DOHH2 (cell line): ENCODE measurements around the gene FBXO24.

Source experiments
- H3F3A ChIP-seq: fragments of 200-600 bp; sonication (generic), shearing (Covaris generic); 2 replicates; pipeline ENCODE4 v1.6.0; 2016; ENCODE audit warnings: antibody characterized with exemption, mild to moderate bottlenecking; ENCODE audit not compliant: control insufficient read depth, insufficient read depth
- H3K27ac ChIP-seq: fragments of 200-600 bp; sonication (generic); 2 replicates; pipeline ENCODE4 v1.5.1; 2014; ENCODE audit warnings: low read depth, mild to moderate bottlenecking, low read length, moderate library complexity
- H3K27me3 ChIP-seq: fragments of 200-600 bp; sonication (generic); 2 replicates; pipeline ENCODE4 v1.6.1; 2014; ENCODE audit warnings: mild to moderate bottlenecking, low read length, mixed read lengths; ENCODE audit not compliant: control insufficient read depth
- H3K36me3 ChIP-seq: fragments of 200-600 bp; sonication (generic); 2 replicates; pipeline ENCODE4 v1.6.1; 2014; ENCODE audit warnings: mild to moderate bottlenecking, low read length, moderate library complexity, mixed read lengths; ENCODE audit not compliant: control insufficient read depth
- H3K4me1 ChIP-seq: fragments of 200-600 bp; sonication (generic); 2 replicates; pipeline ENCODE4 v1.6.1; 2014; ENCODE audit warnings: mild to moderate bottlenecking, low read length, mixed read lengths; ENCODE audit not compliant: control insufficient read depth
- H3K4me2 ChIP-seq: fragments of 200-600 bp; sonication (generic); 2 replicates; pipeline ENCODE4 v1.6.0; 2014; ENCODE audit warnings: mild to moderate bottlenecking, low read length, moderate library complexity
- H3K4me3 ChIP-seq: fragments of 200-600 bp; sonication (generic); 2 replicates; pipeline ENCODE4 v1.5.1; 2014; ENCODE audit warnings: mild to moderate bottlenecking, low read length, mixed read lengths
- H3K79me2 ChIP-seq: fragments of 200-600 bp; sonication (generic); 2 replicates; pipeline ENCODE4 v1.6.1; 2014; ENCODE audit warnings: mild to moderate bottlenecking, low read length, mixed read lengths; ENCODE audit not compliant: control insufficient read depth
- H3K9me2 ChIP-seq: fragments of 200-600 bp; sonication (generic); replicated peaks from 2 replicates; pipeline ENCODE4 v1.6.1; 2014; ENCODE audit warnings: mild to moderate bottlenecking, low read length, mixed read lengths; ENCODE audit not compliant: control insufficient read depth
- H3K9me3 ChIP-seq: fragments of 200-600 bp; sonication (generic); 2 replicates; pipeline ENCODE4 v1.6.1; 2014; ENCODE audit warnings: antibody characterized with exemption, low read length, mixed read lengths; ENCODE audit not compliant: control insufficient read depth, insufficient read depth
- H4K20me1 ChIP-seq: fragments of 200-600 bp; sonication (generic); 2 replicates; pipeline ENCODE4 v1.6.0; 2014; ENCODE audit warnings: low read depth, mild to moderate bottlenecking, antibody characterized with exemption, low read length, moderate library complexity; ENCODE audit not compliant: control insufficient read depth, insufficient read depth
- CTCF ChIP-seq: fragments of 200-600 bp; sonication (generic); IDR thresholded peaks from one replicate; pipeline ENCODE4 v1.5.1; 2014; ENCODE audit warnings: antibody characterized with exemption, mild to moderate bottlenecking, low read depth, low read length; ENCODE audit not compliant: poor library complexity, severe bottlenecking
- EZH2phosphoT487 ChIP-seq: fragments of 200-600 bp; sonication (generic); IDR thresholded peaks from 2 replicates; pipeline ENCODE4 v1.6.1; 2017; ENCODE audit warnings: borderline replicate concordance, mild to moderate bottlenecking, antibody characterized with exemption, low read length, moderate library complexity, mixed read lengths

Gene FBXO24

GRCh38 chr7:100576384-100576993 is 9.6 kb upstream of the FBXO24 start:
- no peaks in the 10 kb centered on the region for H3F3A ChIP-seq
- no peaks in the 10 kb centered on the region for H3K9me3 ChIP-seq
- H3K27me3 ChIP-seq = no peaks in the 10 kb centered on the region
- H3K4me3 ChIP-seq = no peak overlapping the region
- no peak overlapping the region for H3K27ac ChIP-seq
- no peaks in the 10 kb centered on the region for H3K9me2 ChIP-seq
- H3K4me1 ChIP-seq = 0 out of 2 replicates have a peak, but pooled peaks cover 4% of the 10 kb centered on the region
- H3K36me3 ChIP-seq = peaks cover 68% of the 10 kb centered on the region
- TF ChIP-seq EZH2phosphoT487 (no peak), CTCF (no peak)
- no peaks in the 10 kb centered on the region for H3K79me2 ChIP-seq
- H3K4me2 ChIP-seq = no peak overlapping the region
- no peaks in the 10 kb centered on the region for H4K20me1 ChIP-seq

GRCh38 chr7:100577103-100577502 is 9.0 kb upstream of the FBXO24 start:
- Histone ChIP-seq H4K20me1 (no peaks in the 10 kb centered on the region; the same call in 1 of the 2 replicates), H3K4me1 (no peaks in the 10 kb centered on the region), H3K9me3 (no peaks in the 10 kb centered on the region), H3K9me2 (no peaks in the 10 kb centered on the region), H3K4me3 (no peak overlapping the region), H3K4me2 (no peak overlapping the region), H3K36me3 (peaks cover 74% of the 10 kb centered on the region), H3K79me2 (peaks cover 3% of the 10 kb centered on the region), H3K27me3 (no peaks in the 10 kb centered on the region), H3K27ac (no peak overlapping the region), H3F3A (no peaks in the 10 kb centered on the region)
- TF ChIP-seq EZH2phosphoT487 = no peak
- TF ChIP-seq CTCF = no peak

- peaks cover 78% of the 10 kb centered on the region for H3K36me3 ChIP-seq
- H3K4me1 ChIP-seq = peaks cover 1% of the 10 kb centered on the region
- peaks cover 1% of the 10 kb centered on the region; the same call in 1 of the 2 replicates for H4K20me1 ChIP-seq
These were observed 8.6 kb upstream of the FBXO24 start for GRCh38 chr7:100577507-100577906.

More at GRCh38 chr7:100577507-100577906, 8.6 kb upstream of the FBXO24 start:
- Histone ChIP-seq H3K9me3 (no peaks in the 10 kb centered on the region), H3K4me2 (no peak overlapping the region), H3K4me3 (no peak overlapping the region), H3K79me2 (peaks cover 7% of the 10 kb centered on the region), H3K27ac (no peak overlapping the region), H3K9me2 (no peaks in the 10 kb centered on the region), H3K27me3 (no peaks in the 10 kb centered on the region), H3F3A (no peaks in the 10 kb centered on the region)
- TF ChIP-seq EZH2phosphoT487 (no peak), CTCF (no peak)
